Medulla oblongata (tissue), 1 donor: Measurements from ENCODE around the gene ROBO4.

Experiments used
- DNase-seq: peaks from one replicate; pipeline ENCODE4 v3.0.0-alpha.2; 2015; ENCODE audit errors: extremely low spot score

The ROBO4 gene

GRCh38 chr11:124897674-124898262 is at the start of gene ROBO4:
TSS of gene ROBO4 (minus strand) at chr11:124897865. CDS start at chr11:124897795, 70 bp downstream.
- no peak for DNase-seq

DNA sequence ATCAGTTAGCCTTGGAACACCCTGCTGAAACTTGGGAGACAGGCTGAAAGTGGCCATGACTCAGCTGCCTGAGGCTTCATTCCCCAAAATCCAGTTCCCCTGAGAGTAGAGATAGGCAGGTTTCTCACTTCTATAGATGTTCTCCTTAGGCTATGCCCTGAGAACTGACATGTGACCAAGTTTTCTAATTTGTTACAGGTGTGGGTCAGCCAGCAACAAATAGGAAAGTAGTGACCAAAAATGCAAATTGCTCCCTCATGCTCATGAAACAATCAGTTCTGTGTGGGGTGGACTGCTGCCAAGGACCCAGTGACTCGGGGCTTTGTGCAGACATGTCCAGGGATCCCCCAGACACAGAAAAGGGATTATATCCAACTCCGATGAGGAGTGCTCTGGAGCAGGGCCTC is 49.1 kb upstream of the ROBO4 start:
- peak; percentile 93 for DNase-seq

GRCh38 chr11:124945826-124946225 is 48.2 kb upstream of the ROBO4 start:
- DNase-seq, result no peak

GRCh38 chr11:124944565-124944964 is 46.9 kb upstream of the ROBO4 start:
- DNase-seq, result no peak

DNA sequence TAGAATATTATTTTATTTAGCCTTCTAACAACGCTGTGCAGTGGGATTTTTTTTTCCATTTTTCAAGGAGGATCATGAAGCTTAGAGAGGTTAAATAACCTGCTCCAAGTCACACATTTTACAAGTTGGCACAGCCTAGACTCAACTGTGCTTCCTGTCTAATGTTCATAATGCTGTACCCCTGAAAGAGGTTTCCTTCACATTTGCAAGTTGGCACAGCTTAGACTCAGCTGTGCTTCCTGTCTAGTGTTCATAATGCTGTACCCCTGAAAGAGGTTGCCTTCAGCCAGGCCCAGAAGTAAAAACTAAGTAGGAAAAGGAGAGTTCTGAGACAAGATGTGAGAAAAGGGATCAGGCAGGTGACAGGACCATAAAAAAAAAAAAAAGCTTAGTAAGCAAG is 46.1 kb upstream of the ROBO4 start:
- peak; percentile 28 for DNase-seq

GRCh38 chr11:124943254-124943616 is 45.6 kb upstream of the ROBO4 start:
- peak; percentile 93 for DNase-seq

GRCh38 chr11:124942466-124943253 is 45.0 kb upstream of the ROBO4 start:
- peak; percentile 93 for DNase-seq

DNA sequence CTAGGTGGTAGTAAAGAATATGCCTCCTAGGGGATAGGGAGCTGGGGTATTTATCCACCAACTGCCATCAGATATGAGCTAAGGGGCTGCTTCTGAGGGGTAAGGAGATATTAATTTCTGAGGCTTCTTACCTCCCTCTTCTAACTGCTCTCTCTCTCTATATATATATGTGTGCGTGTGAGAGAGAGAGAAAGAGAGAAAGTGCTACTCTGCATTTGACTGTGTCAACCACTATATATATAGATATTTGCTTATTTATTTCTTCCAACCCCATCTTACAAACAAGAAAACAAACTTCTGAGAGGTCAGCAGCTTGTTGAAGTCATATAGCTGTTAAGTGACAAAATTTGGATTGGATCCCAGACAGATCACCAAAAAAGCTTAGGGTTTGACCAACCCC is 44.0 kb upstream of the ROBO4 start:
- no peak for DNase-seq

DNA sequence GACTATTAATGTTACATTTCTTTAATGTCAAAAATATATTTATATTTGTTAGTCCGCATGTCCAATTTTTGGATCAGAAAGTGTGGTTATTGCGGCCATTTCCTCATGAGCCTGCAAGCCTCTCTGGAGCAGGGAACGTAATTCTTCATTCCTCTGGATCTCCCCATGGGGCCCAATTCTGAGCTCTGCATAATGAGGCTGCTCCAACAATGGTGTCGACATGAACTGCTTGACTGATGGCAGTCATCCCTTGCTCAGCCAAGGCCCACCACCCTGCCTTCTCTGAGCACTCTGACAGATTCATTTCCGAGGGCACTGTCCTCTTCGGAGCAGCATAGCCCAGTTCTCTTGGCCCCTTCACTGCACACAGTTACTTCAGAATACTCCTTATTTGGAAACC is 41.3 kb upstream of the ROBO4 start:
- no peak for DNase-seq

DNA sequence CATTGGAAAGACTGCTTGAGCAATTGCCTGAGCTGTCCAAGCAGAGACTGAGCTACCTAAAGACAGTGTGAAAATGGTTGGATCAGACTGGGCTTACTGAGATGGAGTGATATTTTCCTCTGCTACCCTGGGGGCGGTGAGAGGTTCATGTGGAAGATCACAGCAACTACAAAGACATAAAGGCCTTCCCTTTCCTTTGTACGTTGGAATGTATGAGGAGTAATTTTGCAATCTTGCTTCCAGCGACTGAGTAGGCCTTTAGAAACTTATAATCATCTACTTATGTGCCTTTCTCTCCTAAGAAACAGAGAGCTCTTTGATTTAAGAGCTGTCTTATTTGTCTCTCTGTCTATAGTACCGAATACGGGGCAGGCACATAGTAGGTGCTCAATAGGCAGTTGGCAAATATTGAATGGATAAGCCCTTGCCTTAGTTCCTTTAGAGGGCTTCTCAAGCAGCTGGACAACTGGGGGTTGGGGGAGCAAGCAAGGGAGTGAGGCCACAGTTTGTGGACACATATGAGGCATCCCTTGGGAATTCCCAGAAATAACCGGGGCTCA is 40.6 kb upstream of the ROBO4 start:
- DNase-seq, result no peak

DNA sequence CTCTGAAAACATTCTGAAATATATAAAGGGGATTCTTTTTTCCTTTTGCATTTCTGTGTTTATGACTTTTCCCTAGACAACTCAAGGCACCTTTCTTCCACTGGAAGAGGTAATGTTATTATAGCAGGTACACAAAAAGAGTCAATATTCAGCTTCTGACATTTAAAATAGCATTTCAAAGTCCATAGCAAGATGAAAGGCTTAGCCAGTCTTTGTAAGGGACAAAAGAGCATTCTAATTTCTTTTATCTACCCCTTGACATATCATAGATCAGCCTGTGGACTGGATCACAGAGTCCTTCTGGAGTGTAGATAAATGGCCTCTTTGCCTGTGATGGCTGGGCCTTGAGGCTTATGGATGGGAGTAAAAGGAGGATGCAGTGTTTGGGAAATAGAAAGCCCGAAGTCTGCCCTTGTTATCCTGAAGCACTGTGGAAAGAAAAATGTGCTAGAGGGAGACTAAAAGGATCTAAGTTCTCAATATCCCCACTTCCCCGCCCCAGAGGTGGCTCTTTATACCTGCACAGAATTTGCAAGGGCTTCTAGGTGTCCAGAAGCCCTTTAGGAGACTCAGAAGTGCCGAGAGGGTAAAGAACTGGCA is 39.8 kb upstream of the ROBO4 start:
- DNase-seq, result no peak

DNA sequence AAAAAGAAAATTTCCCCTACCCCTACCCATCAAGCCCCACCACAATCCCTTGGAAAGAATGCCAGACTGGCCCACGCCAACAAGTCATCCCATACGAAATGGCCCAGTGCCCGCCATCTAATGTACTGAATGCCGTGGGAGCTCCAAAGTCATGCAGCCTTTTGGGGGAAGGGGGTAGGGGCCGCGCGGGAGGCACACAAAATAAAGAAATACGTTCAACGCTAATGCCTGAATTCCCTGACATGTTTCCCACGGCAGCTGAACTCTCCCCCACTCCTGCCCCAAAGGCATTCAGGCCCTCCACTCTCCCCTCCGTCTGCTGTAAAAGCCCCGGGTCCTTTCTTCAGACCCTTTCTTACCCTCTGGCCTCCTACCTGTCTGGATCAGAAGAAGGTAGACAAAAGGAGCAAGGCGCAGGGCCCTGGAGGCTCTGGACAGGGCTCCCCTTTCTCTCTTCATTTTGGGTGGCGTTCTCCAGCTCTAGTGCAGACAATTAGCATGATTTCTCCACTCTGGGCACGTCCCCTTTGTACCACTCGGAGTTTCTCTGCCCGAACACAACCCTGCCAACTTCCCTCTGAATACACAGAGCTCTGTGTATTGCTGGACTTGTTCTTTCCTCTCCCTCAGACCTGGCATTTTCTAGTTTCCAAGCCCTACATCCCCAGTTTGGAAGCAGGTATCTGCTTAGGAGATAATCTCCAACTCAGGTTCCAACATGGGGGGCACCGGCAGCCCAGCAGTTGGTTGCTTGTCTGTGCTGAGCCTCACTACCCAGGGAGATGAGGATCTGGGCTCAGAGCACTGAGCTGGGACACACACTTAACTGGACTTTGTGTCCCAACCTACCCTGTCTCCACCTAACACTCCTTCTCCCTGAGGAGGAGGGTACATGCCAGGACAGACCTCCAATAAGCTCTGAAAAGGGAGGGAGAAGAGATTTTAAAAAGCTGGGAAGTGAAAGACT is 38.2 kb upstream of the ROBO4 start, which contains the start of gene HEPACAM:
HEPACAM (minus strand) TSS at position 500 of the 967 bp plus-strand sequence; CDS start at position 459, 41 bp downstream.
- DNase-seq, result peak; percentile 95

GRCh38 chr11:124934862-124935547 is 37.3 kb upstream of the ROBO4 start:
- DNase-seq, result no peak

GRCh38 chr11:124930799-124931198 is 33.1 kb upstream of the ROBO4 start:
- DNase-seq, result no peak

GRCh38 chr11:124928942-124929665 is 31.4 kb upstream of the ROBO4 start:
- peak; percentile 76 for DNase-seq

DNA sequence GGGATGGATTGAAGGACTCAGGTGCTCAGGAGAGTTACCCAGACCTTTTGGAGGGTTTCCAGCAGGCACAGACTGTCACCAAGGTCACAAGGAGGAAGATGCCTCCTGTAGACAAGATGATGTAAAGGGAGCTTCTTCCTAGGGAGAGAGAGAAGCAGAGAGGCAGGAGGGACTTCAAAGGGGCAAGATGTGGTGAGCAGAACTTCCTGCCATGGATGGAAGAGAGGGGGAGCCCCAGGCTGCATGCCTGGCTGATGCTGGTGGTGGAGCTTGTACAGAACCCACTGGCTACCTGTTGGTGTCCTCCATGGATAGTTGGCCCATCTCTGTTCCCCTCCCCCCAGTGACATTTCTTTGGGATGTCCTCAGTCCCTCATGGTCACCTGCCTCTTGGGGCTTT is 25.6 kb upstream of the ROBO4 start:
- no peak for DNase-seq

DNA sequence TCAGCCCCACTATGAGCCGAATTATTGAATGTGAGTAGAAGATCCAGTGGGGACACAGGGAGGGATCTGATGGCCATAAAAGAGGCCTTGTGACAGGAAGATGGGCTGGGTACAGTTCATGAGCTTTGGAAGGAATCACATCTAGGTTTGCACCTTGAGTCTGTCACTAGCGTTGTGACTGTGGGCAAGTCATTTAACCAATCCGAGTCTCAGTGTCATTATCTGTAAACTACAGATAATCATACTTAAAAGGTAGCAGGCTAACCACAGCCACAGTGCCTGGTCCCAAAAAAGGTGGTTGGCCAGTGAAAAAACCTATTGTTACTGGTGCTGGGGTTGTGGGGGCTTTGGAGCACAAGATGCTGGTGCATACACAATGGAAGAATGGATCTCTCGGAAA is 25.2 kb upstream of the ROBO4 start:
- DNase-seq, result no peak

GRCh38 chr11:124920870-124921609 is 23.4 kb upstream of the ROBO4 start:
- no peak for DNase-seq

- no peak for DNase-seq
These were observed 22.7 kb upstream of the ROBO4 start for GRCh38 chr11:124920356-124920755.
